Stimulated activated CD8-positive, alpha-beta memory T cell treated with anti-CD3 and anti-CD28 coated beads, Interleukin-2, amount 100 ng/mL, for 1 hour (primary cell): ENCODE results near the gene HOXD12.
A peak's percentile ranks its signal among the peaks of the same experiment; 100 is the strongest.

Experiments used
- DNase-seq, 2 donors: peaks; one replicate each; pipeline ENCODE4 v3.0.0-alpha.2; 2020; ENCODE audit warnings: low read depth in 2 of 2

Gene HOXD12

DNA sequence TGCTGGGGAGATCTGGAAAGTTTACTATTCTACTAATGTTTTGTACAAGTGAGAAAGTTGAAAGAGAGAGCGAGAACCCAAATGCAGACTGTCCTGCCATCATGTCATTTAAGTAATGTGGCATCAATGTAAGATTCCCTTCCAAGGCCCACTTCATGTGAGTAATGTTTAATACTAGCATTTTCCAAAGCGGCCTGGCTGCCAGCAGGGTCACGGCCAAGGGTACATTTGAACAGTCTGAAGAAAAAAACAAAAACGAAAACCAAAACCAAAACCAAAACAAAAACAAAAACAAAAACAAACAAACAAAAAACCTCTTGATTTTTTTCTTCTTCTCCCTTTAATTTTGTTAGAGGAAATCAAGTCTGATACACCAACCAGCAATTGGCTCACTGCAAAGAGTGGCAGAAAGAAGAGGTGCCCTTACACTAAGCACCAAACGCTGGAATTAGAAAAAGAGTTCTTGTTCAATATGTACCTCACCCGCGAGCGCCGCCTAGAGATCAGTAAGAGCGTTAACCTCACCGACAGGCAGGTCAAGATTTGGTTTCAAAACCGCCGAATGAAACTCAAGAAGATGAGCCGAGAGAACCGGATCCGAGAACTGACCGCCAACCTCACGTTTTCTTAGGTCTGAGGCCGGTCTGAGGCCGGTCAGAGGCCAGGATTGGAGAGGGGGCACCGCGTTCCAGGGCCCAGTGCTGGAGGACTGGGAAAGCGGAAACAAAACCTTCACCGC, 19.2 kb downstream of the HOXD12 start:
- no peak for DNase-seq

- no peak for DNase-seq
Measured at GRCh38 chr2:176120364-176121189, 21.0 kb downstream of the HOXD12 start.

DNA sequence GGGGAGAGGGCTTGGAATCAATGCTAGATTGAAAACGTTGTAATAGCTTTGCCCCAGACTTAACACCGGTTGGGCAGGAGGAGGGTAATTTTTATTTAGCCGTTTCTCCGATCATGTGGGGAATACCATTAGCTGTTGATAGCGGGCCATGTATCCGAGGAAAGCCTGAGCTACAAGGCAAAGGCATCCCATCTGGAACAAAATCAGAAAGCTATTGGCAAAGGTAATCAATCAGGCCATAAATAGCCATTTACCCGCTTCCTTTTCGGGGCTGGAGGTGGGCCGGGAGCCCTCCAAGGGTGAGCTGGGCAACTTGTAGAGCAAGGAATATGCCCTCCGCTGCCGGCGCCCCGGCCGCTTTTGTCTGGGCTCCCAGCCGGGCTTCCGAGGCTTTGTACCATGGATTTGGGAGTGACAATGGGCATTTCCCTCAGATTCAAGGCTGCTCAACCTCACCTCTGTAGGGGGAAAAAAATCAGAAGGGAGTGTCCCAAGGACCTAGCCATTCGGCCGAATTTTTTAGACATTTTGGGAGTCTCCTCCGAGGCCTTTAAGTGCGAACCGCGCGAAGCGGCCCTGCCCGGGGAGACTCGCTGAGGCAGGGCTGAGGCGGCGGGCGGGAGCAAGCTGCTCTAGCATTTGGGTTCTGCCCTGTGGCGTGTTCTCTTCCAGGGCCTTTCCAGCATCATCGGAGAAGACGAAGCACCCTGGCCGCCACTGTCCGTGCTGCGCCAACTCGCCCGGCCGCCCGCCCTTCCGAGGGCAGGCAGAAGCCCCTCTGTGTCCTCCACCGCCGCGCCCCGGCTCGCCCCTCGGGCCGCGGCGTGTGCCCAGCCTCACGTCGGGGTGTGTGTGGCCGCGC, 21.8 kb downstream of the HOXD12 start:
- no peak for DNase-seq

DNA sequence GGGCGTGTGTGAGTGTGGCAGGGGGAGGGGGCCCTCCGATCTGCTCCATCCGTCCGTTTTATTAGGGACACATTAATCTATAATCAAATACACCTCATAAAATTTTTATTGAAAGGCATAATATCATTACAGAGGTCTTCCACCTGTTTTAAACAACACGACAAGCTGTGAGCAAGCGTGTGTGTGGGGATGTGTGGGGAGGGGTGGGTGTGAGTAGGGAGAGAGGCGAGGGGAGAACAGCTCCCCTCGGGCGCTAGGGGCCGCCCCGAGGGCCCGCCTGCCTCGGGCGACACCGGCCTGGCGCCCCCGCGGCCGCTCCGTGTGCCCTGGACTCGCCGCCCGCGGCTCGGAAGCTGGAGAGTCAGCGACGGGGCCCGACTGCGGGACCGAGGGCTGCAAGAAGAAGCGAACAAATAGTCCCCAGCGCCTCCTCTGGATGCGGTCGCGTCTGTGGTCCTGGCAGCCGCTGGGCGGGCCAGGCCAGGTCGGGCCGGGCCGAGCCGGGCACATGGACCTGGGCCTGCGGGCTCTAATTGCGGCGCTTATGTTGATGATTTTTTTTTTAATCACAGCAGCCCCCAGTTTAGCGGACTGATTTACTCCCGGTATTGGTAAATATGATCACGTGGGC, 22.6 kb downstream of the HOXD12 start:
- DNase-seq, result no peak

- DNase-seq, result no peak
Measured at GRCh38 chr2:176122683-176123410, 23.3 kb downstream of the HOXD12 start, which contains the start of gene HOXD9. Gene HOXD9 (plus strand): TSS chr2:176122719. CDS start chr2:176122769, 50 bp downstream.

- DNase-seq, result no peak
Measured at GRCh38 chr2:176123411-176124109, 24.0 kb downstream of the HOXD12 start.

DNA sequence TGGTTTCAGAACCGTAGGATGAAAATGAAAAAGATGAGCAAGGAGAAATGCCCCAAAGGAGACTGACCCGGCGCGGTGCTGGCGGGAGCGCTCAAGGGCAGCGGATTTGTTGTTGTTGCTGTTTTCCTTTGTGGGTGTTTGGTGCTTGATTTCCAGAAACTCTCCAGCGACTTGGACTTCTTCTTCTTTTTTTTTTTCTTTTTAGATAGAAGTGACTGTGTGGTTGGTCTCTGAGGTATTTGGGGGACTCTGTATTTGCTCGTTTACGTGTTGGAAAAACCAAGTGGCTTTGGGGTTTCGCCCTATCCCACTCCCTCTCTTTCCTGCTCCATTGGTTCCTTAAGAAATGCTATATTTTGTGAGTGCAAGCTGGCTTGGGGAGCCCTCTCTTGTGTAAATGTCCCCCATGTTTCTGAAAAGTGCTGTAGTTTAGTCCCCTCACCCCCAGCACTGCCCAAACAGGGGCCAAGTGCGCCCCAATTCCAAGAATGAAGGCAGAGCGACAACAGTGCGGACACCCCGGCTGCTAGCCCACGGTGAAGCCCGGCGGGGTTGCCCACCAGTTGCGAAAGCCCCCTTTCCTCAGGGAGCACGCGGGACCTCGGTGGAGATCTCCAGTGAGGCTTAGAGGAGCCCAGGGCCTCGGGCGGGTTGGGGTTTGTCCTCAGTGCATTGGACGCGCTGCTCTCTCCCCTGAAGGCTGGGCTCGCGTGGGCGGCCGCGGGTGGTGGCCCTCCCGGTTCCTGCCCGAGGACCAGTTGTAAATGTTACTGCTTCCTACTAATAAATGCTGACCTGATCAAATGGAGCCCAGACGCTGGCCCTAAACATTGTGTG, 24.7 kb downstream of the HOXD12 start:
- DNase-seq, result no peak

GRCh38 chr2:176124947-176125771, 25.6 kb downstream of the HOXD12 start:
- no peak for DNase-seq

- DNase-seq, result no peak
Measured at GRCh38 chr2:176125772-176126054, 26.1 kb downstream of the HOXD12 start.

DNA sequence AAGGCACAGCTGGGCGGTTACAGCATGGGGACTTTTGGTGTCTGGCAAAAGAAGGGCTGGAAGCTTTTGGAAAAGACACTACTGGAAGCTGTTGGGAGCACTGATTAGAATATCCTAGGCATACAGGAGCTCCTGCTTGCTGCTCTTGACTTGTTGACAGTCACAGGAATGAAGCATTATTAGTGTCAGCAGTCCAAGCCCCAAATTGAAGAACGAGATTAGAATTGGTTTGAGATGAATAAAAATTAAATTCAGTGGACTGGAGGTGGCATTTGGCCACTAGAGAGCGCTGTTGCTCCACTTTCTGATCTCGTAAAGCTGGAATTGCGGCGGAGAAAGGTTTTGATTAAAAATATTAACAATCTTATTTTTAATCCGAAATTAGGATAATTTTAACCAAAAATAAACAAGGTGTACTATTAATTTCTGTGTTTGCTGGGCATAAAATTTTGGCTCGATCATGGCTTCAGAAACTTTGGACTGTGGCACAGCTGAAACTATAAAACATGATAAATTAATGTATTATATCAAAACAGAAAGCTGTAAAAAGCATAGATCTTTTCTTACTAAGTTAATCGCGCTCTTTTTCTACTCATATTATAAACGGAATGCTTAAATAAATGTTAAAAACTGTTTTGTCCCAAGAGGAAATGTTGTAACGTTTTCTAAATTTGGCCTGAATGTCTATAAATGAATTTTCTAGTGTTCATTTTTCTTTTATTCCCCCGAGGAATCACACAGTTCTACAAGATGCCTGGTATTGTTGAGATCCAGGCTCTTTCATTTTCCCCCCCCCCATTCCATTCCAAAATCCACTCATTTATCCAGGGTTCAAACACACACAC, 27.6 kb downstream of the HOXD12 start:
- DNase-seq, result peak; percentile 43 to 57

DNA sequence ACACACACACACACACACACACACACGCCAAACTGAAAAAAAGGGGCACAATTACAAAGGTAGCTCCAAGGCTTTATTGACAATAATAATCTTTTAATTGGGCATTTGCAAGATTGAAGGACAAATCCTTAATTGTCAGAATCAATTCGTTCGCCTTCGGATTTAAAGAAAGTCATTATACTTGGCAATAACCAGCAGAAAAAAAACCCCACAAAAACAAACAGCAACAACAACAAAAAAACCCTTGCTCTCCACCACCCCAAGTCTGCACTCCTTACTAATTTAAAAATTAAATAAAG, 28.1 kb downstream of the HOXD12 start:
- DNase-seq, result no peak

- no peak for DNase-seq
Measured at GRCh38 chr2:176128172-176128981, 28.8 kb downstream of the HOXD12 start.

DNA sequence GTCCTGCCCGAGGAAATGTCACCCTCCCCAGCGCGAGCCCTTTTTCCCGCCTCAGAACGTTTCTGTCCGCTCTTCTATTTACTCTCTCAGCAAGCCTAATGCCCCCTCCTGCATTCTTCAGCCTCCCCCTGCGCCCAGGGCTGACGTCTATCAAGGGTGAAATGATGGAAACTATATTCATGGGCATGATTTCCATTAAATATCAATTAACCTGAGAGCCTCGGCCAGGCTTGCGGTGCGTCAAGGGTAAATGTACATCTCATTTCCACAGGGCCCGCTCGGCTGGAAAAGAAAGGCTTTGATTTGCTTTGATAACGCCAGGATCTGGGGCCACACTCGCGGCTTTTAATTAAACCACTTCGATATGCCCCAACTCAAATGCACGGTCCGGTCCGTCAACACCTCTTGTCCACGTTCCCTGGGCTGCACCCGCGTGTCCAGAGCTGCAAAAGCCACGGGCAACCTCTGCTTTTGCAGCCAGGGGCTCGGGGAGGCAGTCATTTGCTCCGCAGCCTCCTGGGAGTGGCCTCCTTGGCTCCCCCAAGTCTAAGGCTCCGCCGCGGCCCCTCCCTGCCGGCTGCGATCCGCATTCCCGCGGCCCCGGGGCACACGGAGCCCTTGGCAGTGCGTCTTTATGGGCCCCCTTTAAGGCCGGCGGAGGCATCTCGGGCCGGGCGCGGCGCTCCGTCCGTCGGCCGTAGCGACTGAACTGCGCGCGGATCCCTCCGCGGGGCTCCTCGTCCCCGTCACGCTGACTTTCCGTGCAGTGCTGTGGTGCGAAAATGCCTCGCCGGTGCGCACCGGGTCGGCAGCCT, 29.6 kb downstream of the HOXD12 start, which contains the start of gene HOXD8:
TSS of gene HOXD8 (plus strand) at position 724 of the 815 bp plus-strand sequence. CDS start 662 bp downstream, outside the sequence.
- DNase-seq, result no peak

GRCh38 chr2:176129813-176130146, 30.2 kb downstream of the HOXD12 start:
- DNase-seq, result no peak

DNA sequence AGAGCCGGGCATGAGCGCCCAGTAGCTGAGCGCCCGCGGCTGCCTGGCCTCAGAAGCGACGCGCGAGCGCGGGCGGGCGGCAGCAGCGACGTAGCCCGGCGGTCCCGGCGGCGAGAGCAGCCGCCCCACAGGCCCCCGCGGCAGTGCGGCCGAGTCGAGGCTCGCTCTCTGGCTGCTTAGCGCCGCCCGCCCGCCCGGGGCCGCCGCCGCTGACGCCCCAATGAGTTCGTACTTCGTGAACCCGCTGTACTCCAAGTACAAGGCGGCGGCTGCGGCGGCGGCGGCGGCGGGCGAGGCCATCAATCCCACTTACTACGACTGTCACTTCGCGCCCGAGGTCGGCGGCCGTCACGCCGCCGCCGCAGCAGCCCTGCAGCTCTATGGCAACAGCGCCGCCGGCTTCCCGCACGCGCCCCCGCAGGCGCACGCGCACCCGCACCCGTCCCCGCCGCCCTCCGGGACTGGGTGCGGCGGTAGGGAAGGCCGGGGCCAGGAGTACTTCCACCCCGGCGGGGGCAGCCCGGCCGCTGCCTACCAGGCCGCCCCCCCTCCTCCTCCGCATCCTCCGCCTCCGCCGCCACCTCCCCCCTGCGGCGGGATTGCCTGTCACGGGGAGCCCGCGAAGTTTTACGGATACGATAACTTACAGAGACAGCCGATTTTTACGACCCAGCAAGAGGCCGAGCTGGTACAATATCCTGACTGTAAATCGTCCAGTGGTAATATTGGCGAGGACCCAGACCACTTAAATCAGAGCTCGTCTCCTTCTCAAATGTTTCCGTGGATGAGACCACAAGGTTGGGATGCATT, 30.8 kb downstream of the HOXD12 start:
- no peak for DNase-seq
